Liver (tissue), 9 donors: ENCODE results near the gene CDK5R1. TPM values are rescaled to one million over a fixed set of nuclear protein-coding genes. Genes with fewer than 3 reads are reported as not detected.

Experiments used
- DNase-seq: peaks from one replicate; pipeline ENCODE4 v3.0.0-alpha.2; 2017; ENCODE audit warnings: low spot score
- H3K27ac ChIP-seq, 2 donors: one replicate each; pipeline ENCODE4 v1.7.0; 2013; ENCODE audit warnings: inconsistent platforms in 2 of 2, low read length in 2 of 2, control low read depth in 1 of 2, low read depth in 1 of 2, mild to moderate bottlenecking in 1 of 2
- H3K27me3 ChIP-seq, 4 donors: one replicate each; pipeline versions ENCODE4 v1.6.1 to v1.7.0; 2013; ENCODE audit warnings: low read length in 3 of 4, inconsistent platforms in 1 of 4, mild to moderate bottlenecking in 1 of 4, moderate library complexity in 1 of 4; ENCODE audit not compliant: control insufficient read depth in 4 of 4, insufficient read depth in 4 of 4
- H3K36me3 ChIP-seq, 4 donors: one replicate each; pipeline versions ENCODE4 v1.6.1 to v1.7.0; 2013; ENCODE audit warnings: low read length in 3 of 4, mild to moderate bottlenecking in 3 of 4, low read depth in 1 of 4, moderate library complexity in 1 of 4; ENCODE audit not compliant: control insufficient read depth in 4 of 4, insufficient read depth in 3 of 4
- H3K4me1 ChIP-seq, 4 donors: one replicate each; pipeline versions ENCODE4 v1.6.1 to v1.7.0; 2013; ENCODE audit warnings: low read length in 3 of 4, mild to moderate bottlenecking in 3 of 4, moderate library complexity in 1 of 4; ENCODE audit not compliant: control insufficient read depth in 4 of 4, insufficient read depth in 4 of 4
- H3K4me3 ChIP-seq, 3 donors: one replicate each; pipeline versions ENCODE4 v1.6.1 to v1.7.0; 2013; ENCODE audit warnings: low read length in 3 of 3, control low read depth in 1 of 3, low read depth in 1 of 3, mild to moderate bottlenecking in 1 of 3
- H3K9ac ChIP-seq, 2 donors: one replicate each; pipeline ENCODE4 v1.7.0; 2013; ENCODE audit warnings: low read length in 2 of 2, mild to moderate bottlenecking in 2 of 2, moderate library complexity in 2 of 2, control low read depth in 1 of 2, low read depth in 1 of 2
- H3K9me3 ChIP-seq, 4 donors: one replicate each; pipeline versions ENCODE4 v1.6.1 to v1.7.0; 2013; ENCODE audit warnings: low read length in 3 of 4; ENCODE audit not compliant: control insufficient read depth in 4 of 4
- CTCF ChIP-seq: fragments of 150-350 bp; IDR thresholded peaks from 2 replicates; pipeline ENCODE4 v1.5.1; 2017; ENCODE audit warnings: improper control_type of control experiment, low read depth, low read length; ENCODE audit not compliant: missing input control
- EGR1 ChIP-seq, 2 donors: IDR thresholded peaks; 2 replicates each; pipeline ENCODE4 v1.6.1; 2016 to 2018; ENCODE audit warnings: antibody characterized with exemption in 2 of 2, low read depth in 2 of 2
- FOXA2 ChIP-seq: IDR thresholded peaks from 2 replicates; pipeline ENCODE4 v1.6.1; 2016; ENCODE audit warnings: antibody characterized with exemption
- GABPA ChIP-seq, 2 donors: IDR thresholded peaks in 1 of 2; conservative IDR thresholded peaks in 1 of 2; 2 replicates each; pipeline ENCODE4 v1.6.1; 2016; ENCODE audit warnings: antibody characterized with exemption in 2 of 2, mild to moderate bottlenecking in 1 of 2, moderate library complexity in 1 of 2
- HNF4A ChIP-seq, 2 donors: conservative IDR thresholded peaks; 2 replicates each; pipeline ENCODE4 v1.6.1; 2016; ENCODE audit warnings: antibody characterized with exemption in 2 of 2, mild to moderate bottlenecking in 2 of 2
- HNF4G ChIP-seq: IDR thresholded peaks from 2 replicates; pipeline ENCODE4 v1.6.1; 2016; ENCODE audit warnings: antibody characterized with exemption
- JUND ChIP-seq, 2 donors: IDR thresholded peaks; 2 replicates each; pipeline ENCODE4 v1.6.1; 2016; ENCODE audit warnings: antibody characterized with exemption in 2 of 2
- MAX ChIP-seq: IDR thresholded peaks from 2 replicates; pipeline ENCODE4 v1.6.1; 2016; ENCODE audit warnings: antibody characterized with exemption
- NR2F2 ChIP-seq: IDR thresholded peaks from 2 replicates; pipeline ENCODE4 v1.6.1; 2016; ENCODE audit warnings: antibody characterized with exemption
- RXRA ChIP-seq, 2 donors: IDR thresholded peaks; 2 replicates each; pipeline ENCODE4 v1.6.1; 2017 to 2018; ENCODE audit warnings: antibody characterized with exemption in 2 of 2, mild to moderate bottlenecking in 1 of 2
- SP1 ChIP-seq: IDR thresholded peaks from 2 replicates; pipeline ENCODE4 v1.6.1; 2018; ENCODE audit warnings: antibody characterized with exemption, mild to moderate bottlenecking
- TAF1 ChIP-seq: conservative IDR thresholded peaks from 2 replicates; pipeline ENCODE4 v1.6.1; 2016; ENCODE audit warnings: antibody characterized with exemption, mild to moderate bottlenecking
- YY1 ChIP-seq: IDR thresholded peaks from 2 replicates; pipeline ENCODE4 v1.6.1; 2016; ENCODE audit warnings: antibody characterized with exemption, mild to moderate bottlenecking
- WGBS: extraction: QIAGEN DNeasy Blood & Tissue Kit; methylation state at CpG from one replicate; pipeline ENCODE4 v1.1.7; 2013; 5-methylcytosine and 5-hydroxymethylcytosine counted together
- polyA plus RNA-seq, 2 donors: library from polyadenylated mRNA; stranded (reverse) in 1 of 2; unstranded in 1 of 2; fragments of 200-250 nt in 1 of 2; fragments of >200 nt in 1 of 2; fragmentation: Nextera tagmentation in 1 of 2; extraction: Ambion mirVana in 1 of 2; gene quantifications; one replicate each; pipeline versions ENCODE4 v1.2.1 to v1.2.3, GENCODE V29; 2013 to 2015
- total RNA-seq, 2 donors: library from RNA; depleted of rRNA; stranded (reverse); fragments of >200 nt; gene quantifications; one replicate each; pipeline ENCODE4 v1.2.3, GENCODE V29; 2014
- TF ChIP-seq, protein P1 (sequence below): IDR thresholded peaks from 2 replicates; pipeline ENCODE4 v1.6.1; 2016; ENCODE audit warnings: antibody characterized with exemption
- TF ChIP-seq, protein P2 (sequence below): IDR thresholded peaks from 2 replicates; pipeline ENCODE4 v1.6.1; 2016; ENCODE audit warnings: antibody characterized with exemption
- donor health status: healthy.
- donor health status: healthy.
- donor health status: healthy.
- donor health status: healthy.
- donor health status: healthy.

Gene CDK5R1
- total and polyA plus RNA-seq, 4 donors, result 0.08 to 0.93 (median 0.64) TPM

DNA sequence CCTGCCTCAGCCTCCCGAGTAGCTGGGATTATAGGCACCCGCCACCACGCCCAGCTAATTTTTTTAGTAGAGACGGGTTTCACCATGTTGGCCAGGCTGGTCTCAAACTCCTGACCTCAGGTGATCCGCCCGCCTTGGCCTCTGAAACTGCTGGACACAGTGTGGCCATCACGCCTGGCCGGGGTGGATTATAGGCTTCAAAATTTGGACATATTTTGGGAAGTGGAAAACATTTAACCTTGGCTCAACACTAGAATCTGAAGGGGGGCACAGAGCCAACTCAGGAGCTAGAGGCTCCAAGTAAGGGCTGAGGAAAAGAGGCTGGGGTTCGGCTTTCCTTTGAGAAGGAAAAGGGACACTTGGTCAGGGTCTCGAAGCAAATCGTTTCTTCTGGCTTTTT lies 2.2 kb upstream of the CDK5R1 start:
- Histone ChIP-seq H3K4me1 (peaks cover 7 to 12% (median 10%) of the 10 kb centered on the region in 4 donors), H3K4me3 (no peak overlapping the region), H3K27ac (no peak overlapping the region), H3K9ac (no peak overlapping the region), H3K27me3 (no peaks in the 10 kb centered on the region), H3K9me3 (no peaks in the 10 kb centered on the region), H3K36me3 (peaks cover 4 to 28% (median 16%) of the 10 kb centered on the region in 4 donors)
- 96% methylated on average over 11 of the region's 11 CpGs for WGBS
- no peak for DNase-seq
- TF ChIP-seq GABPA (IDR thresholded peaks at IDR 0.05 in 1 of 2, conservative IDR thresholded peaks at IDR 0.05 in 1 of 2) (no peak), MAX (no peak), CTCF (no peak), SP1 (no peak), FOXA2 (no peak), JUND (IDR thresholded peaks at IDR 0.05) (no peak), YY1 (no peak), EGR1 (IDR thresholded peaks at IDR 0.05; ENCODE audit: low read depth in 2 of 2) (no peak), HNF4G (no peak), TAF1 (no peak)
- TF ChIP-seq, protein P1, sequence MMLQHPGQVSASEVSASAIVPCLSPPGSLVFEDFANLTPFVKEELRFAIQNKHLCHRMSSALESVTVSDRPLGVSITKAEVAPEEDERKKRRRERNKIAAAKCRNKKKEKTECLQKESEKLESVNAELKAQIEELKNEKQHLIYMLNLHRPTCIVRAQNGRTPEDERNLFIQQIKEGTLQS, result no peak
- TF ChIP-seq, protein P2, sequence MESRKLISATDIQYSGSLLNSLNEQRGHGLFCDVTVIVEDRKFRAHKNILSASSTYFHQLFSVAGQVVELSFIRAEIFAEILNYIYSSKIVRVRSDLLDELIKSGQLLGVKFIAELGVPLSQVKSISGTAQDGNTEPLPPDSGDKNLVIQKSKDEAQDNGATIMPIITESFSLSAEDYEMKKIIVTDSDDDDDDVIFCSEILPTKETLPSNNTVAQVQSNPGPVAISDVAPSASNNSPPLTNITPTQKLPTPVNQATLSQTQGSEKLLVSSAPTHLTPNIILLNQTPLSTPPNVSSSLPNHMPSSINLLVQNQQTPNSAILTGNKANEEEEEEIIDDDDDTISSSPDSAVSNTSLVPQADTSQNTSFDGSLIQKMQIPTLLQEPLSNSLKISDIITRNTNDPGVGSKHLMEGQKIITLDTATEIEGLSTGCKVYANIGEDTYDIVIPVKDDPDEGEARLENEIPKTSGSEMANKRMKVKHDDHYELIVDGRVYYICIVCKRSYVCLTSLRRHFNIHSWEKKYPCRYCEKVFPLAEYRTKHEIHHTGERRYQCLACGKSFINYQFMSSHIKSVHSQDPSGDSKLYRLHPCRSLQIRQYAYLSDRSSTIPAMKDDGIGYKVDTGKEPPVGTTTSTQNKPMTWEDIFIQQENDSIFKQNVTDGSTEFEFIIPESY, result no peak

GRCh38 chr17:32485261-32486110 lies 1.3 kb upstream of the CDK5R1 start:
- H3K4me3 ChIP-seq, result peak overlapping the region in 1 of 3 donors; percentile 61
- peak overlapping the region in 1 of 2 donors; percentile 31 for H3K9ac ChIP-seq
- DNase-seq, result no peak
- H3K27ac ChIP-seq, result peak overlapping the region in 1 of 2 donors; percentile 63
- no peaks in the 10 kb centered on the region for H3K9me3 ChIP-seq
- peaks cover 8 to 12% (median 10%) of the 10 kb centered on the region in 4 donors for H3K4me1 ChIP-seq
- H3K36me3 ChIP-seq, result peaks cover 2 to 19% (median 10%) of the 10 kb centered on the region in 4 donors
- WGBS, result 65% methylated on average over 12 of the region's 12 CpGs
- H3K27me3 ChIP-seq, result no peaks in the 10 kb centered on the region
- TF ChIP-seq NR2F2, result no peak
- no peak for TF ChIP-seq CTCF
- no peak for TF ChIP-seq YY1
- TF ChIP-seq RXRA (IDR thresholded peaks at IDR 0.05), result no peak
- TF ChIP-seq, protein P1, result no peak
- no peak for TF ChIP-seq JUND (IDR thresholded peaks at IDR 0.05)
- TF ChIP-seq TAF1, result no peak
- no peak for TF ChIP-seq GABPA (IDR thresholded peaks at IDR 0.05 in 1 of 2, conservative IDR thresholded peaks at IDR 0.05 in 1 of 2)
- no peak for TF ChIP-seq HNF4A (conservative IDR thresholded peaks at IDR 0.05)
- no peak for TF ChIP-seq SP1
- no peak for TF ChIP-seq MAX
- TF ChIP-seq EGR1 (IDR thresholded peaks at IDR 0.05; ENCODE audit: low read depth in 2 of 2), result no peak
- TF ChIP-seq HNF4G, result no peak
